Measurements from ENCODE around the gene TFIP11. TPM values are rescaled to one million over a fixed set of nuclear protein-coding genes. Genes with fewer than 3 reads are reported as not detected.

The TFIP11 gene
- total and polyA plus RNA-seq, 2 donors (not counting 1 experiment from before 2014, with no cell fraction given), result 33.5 to 82.8 TPM

- peaks cover 6 to 26% of the 10 kb centered on the region in 2 donors for H3K4me1 ChIP-seq (ENCODE audit: control insufficient read depth in 2 of 2, insufficient read depth in 2 of 2, low read length in 2 of 2)
- Mint-ChIP-seq H3K4me3 (no peak overlapping the region), H3K4me1 (peaks cover 25% of the 10 kb centered on the region), H3K27ac (no peak overlapping the region), H3K9me3 (ENCODE audit: insufficient read depth) (no peaks in the 10 kb centered on the region), H3K27me3 (no peaks in the 10 kb centered on the region)
- no peak overlapping the region for H3K9ac ChIP-seq (ENCODE audit: low read length)
- H2AFZ ChIP-seq (ENCODE audit: insufficient read depth, low read depth, low read length, poor library complexity, severe bottlenecking), result no peak overlapping the region
- no peaks in the 10 kb centered on the region for H3K9me3 ChIP-seq (ENCODE audit: control extremely low read depth in 1 of 3, control insufficient read depth in 2 of 3, insufficient read depth in 1 of 3, low read length in 2 of 3)
- H3K4me2 ChIP-seq (replicated peaks; ENCODE audit: low read depth, low read length, poor library complexity, severe bottlenecking), result no peak overlapping the region
- no peak overlapping the region for H3K4me3 ChIP-seq (ENCODE audit: control extremely low read depth in 1 of 5, extremely low read depth in 1 of 5, insufficient read depth in 1 of 5, low read depth in 2 of 5, low read length in 4 of 5)
- ATAC-seq (ENCODE audit: low read depth), result no peak
- TF ChIP-seq EZH2 (IDR thresholded peaks at IDR 0.05; ENCODE audit: borderline replicate concordance, insufficient read depth, low read depth, low read length, poor library complexity, severe bottlenecking) (no peak), CTCF (IDR thresholded peaks at IDR 0.05) (no peak)
- H3K79me2 ChIP-seq (ENCODE audit: control insufficient read depth, insufficient read depth, low read length), result peaks cover 30% of the 10 kb centered on the region
- intact Hi-C loops (cut with micrococcal nuclease), result no loop called here
- no peaks in the 10 kb centered on the region for H3K27me3 ChIP-seq (replicated peaks in 1 of 4; ENCODE audit: control extremely low read depth in 1 of 4, control insufficient read depth in 3 of 4, insufficient read depth in 4 of 4, low read length in 3 of 4)
- POLR2A ChIA-PET, result no interaction called here
- H4K20me1 ChIP-seq (ENCODE audit: control insufficient read depth, insufficient read depth, low read length, poor library complexity, severe bottlenecking), result peaks cover 6% of the 10 kb centered on the region
- DNase-seq, result no peak
- CTCF ChIA-PET, result no interaction called here
- no CpG with 5 or more reads among the region's 1 CpG for WGBS (ENCODE audit: insufficient coverage)
- H3K36me3 ChIP-seq (replicated peaks in 1 of 2; ENCODE audit: control extremely low read depth in 1 of 2, control insufficient read depth in 1 of 2, extremely low read depth in 1 of 2, insufficient read depth in 2 of 2, low read length in 1 of 2), result peaks cover 0 to 17% of the 10 kb centered on the region in 2 experiments
- no peak overlapping the region for H3K27ac ChIP-seq (ENCODE audit: low read length in 2 of 2)
Observed at GRCh38 chr22:26544489-26544888, 32.2 kb upstream of the TFIP11 start.

GRCh38 chr22:26542831-26543230 lies 30.6 kb upstream of the TFIP11 start:
- Mint-ChIP-seq H3K27me3 (no peaks in the 10 kb centered on the region), H3K9me3 (ENCODE audit: insufficient read depth) (no peaks in the 10 kb centered on the region)

More at GRCh38 chr22:26542831-26543230, 30.6 kb upstream of the TFIP11 start:
- no peak for TF ChIP-seq CTCF (IDR thresholded peaks at IDR 0.05)
- TF ChIP-seq EZH2 (IDR thresholded peaks at IDR 0.05; ENCODE audit: borderline replicate concordance, insufficient read depth, low read depth, low read length, poor library complexity, severe bottlenecking), result no peak
- ATAC-seq (ENCODE audit: low read depth) (peak; percentile 21), DNase-seq (peak; percentile 27)
- no peak overlapping the region for H2AFZ ChIP-seq (ENCODE audit: insufficient read depth, low read depth, low read length, poor library complexity, severe bottlenecking)
- peak overlapping the region; percentile 1 to 14 for H3K27ac ChIP-seq (ENCODE audit: low read length in 2 of 2)
- H3K9ac ChIP-seq (ENCODE audit: low read length), result no peak overlapping the region
- no peak overlapping the region for H3K4me3 Mint-ChIP-seq
- H3K4me3 ChIP-seq (ENCODE audit: control extremely low read depth in 1 of 5, extremely low read depth in 1 of 5, insufficient read depth in 1 of 5, low read depth in 2 of 5, low read length in 4 of 5), result no peak overlapping the region
- H3K79me2 ChIP-seq (ENCODE audit: control insufficient read depth, insufficient read depth, low read length), result peaks cover 19% of the 10 kb centered on the region
- intact Hi-C loops (cut with micrococcal nuclease), result no loop called here
- H3K27ac Mint-ChIP-seq, result peak overlapping the region; percentile 78
- peak overlapping the region; percentile 1 for H3K4me2 ChIP-seq (replicated peaks; ENCODE audit: low read depth, low read length, poor library complexity, severe bottlenecking)
- peaks cover 0 to 20% of the 10 kb centered on the region in 2 experiments for H3K36me3 ChIP-seq (replicated peaks in 1 of 2; ENCODE audit: control extremely low read depth in 1 of 2, control insufficient read depth in 1 of 2, extremely low read depth in 1 of 2, insufficient read depth in 2 of 2, low read length in 1 of 2)
- no peaks in the 10 kb centered on the region for H3K9me3 ChIP-seq (ENCODE audit: control extremely low read depth in 1 of 3, control insufficient read depth in 2 of 3, insufficient read depth in 1 of 3, low read length in 2 of 3)
- POLR2A ChIA-PET, result no interaction called here
- peaks cover 6% of the 10 kb centered on the region for H4K20me1 ChIP-seq (ENCODE audit: control insufficient read depth, insufficient read depth, low read length, poor library complexity, severe bottlenecking)
- WGBS (ENCODE audit: insufficient coverage), result 0% methylated on average over 1 of the region's 3 CpGs
- H3K4me1 ChIP-seq (ENCODE audit: control insufficient read depth in 2 of 2, insufficient read depth in 2 of 2, low read length in 2 of 2), result peaks cover 6 to 26% of the 10 kb centered on the region in 2 donors
- CTCF ChIA-PET, result no interaction called here
- H3K27me3 ChIP-seq (replicated peaks in 1 of 4; ENCODE audit: control extremely low read depth in 1 of 4, control insufficient read depth in 3 of 4, insufficient read depth in 4 of 4, low read length in 3 of 4), result no peaks in the 10 kb centered on the region
- peaks cover 29% of the 10 kb centered on the region for H3K4me1 Mint-ChIP-seq

All from B cell (primary cell).